GM12878 (cell line): ENCODE data around the gene CDH4.

Experiments used
- CTCF ChIP-seq, 3 experiments: IDR thresholded peaks in 2 of 3; conservative IDR thresholded peaks in 1 of 3; 2 replicates each; pipeline ENCODE4 v1.5.1; 2011; ENCODE audit warnings: low read depth in 3 of 3, low read length in 3 of 3, mild to moderate bottlenecking in 3 of 3, control low read depth in 2 of 3, moderate library complexity in 2 of 3, inconsistent platforms in 1 of 3, mixed read lengths in 1 of 3; ENCODE audit not compliant: control insufficient read depth in 2 of 3, insufficient read depth in 1 of 3; ENCODE audit errors: extremely low read depth in 1 of 3
- RBBP5 ChIP-seq: fragments of 200-600 bp; sonication (generic); conservative IDR thresholded peaks from 2 replicates; pipeline ENCODE4 v1.6.1; 2016

GRCh38 chr20:61931476-61932198, 679.6 kb downstream of the CDH4 start:
- TF ChIP-seq RBBP5 (no peak), CTCF (IDR thresholded peaks at IDR 0.05 in 2 of 3, conservative IDR thresholded peaks at IDR 0.05 in 1 of 3; ENCODE audit: control insufficient read depth in 2 of 3, extremely low read depth in 1 of 3, insufficient read depth in 1 of 3, low read depth in 3 of 3, low read length in 3 of 3) (no peak)
